PC-9 (cell line): ENCODE results near the gene PITX2. TPM values are rescaled to one million over a fixed set of nuclear protein-coding genes. Genes with fewer than 3 reads are reported as not detected.

Experiments
- BruUV-seq: library from RNA; stranded (reverse); fragments of 400-500 nt; replicated peaks from 2 replicates; lab custom pipeline; 2021; lab: Mats Ljungman, UMichigan
- CTCF ChIA-PET: fragments of 300-600 bp; sonication (Branson Sonifier 250); formaldehyde crosslinking; loops from one replicate; lab custom pipeline; 2022; ENCODE audit warnings: antibody characterized with exemption; lab: Charles Lee
- POLR2A ChIA-PET: fragments of 300-600 bp; sonication (Branson Sonifier 250); formaldehyde crosslinking; loops from one replicate; lab custom pipeline; 2022; ENCODE audit warnings: antibody characterized with exemption; ENCODE audit not compliant: unreplicated experiment; lab: Charles Lee
- DNase-seq, 2 experiments: peaks; one replicate each; pipeline versions ENCODE4 v3.0.0 to v3.0.0-alpha.2; 2015 to 2022; ENCODE audit warnings: mixed read lengths in 1 of 2
- H2AFZ ChIP-seq: fragments of 200-600 bp; sonication (generic); 2 replicates; pipeline ENCODE4 v1.8.1; 2017; ENCODE audit warnings: antibody characterized with exemption
- H3F3A ChIP-seq: fragments of 200-600 bp; sonication (generic); 2 replicates; pipeline ENCODE4 v1.8.1; 2017; ENCODE audit warnings: antibody characterized with exemption, mild to moderate bottlenecking, low read depth; ENCODE audit not compliant: insufficient read depth
- H3K27ac ChIP-seq: fragments of 200-600 bp; sonication (generic); 2 replicates; pipeline ENCODE4 v1.6.1; 2016; ENCODE audit warnings: mixed run types
- H3K27me3 ChIP-seq: fragments of 200-600 bp; sonication (generic); 2 replicates; pipeline ENCODE4 v1.6.1; 2016; ENCODE audit warnings: low read depth, mixed run types; ENCODE audit not compliant: insufficient read depth
- H3K36me3 ChIP-seq: fragments of 200-600 bp; sonication (generic); 2 replicates; pipeline ENCODE4 v1.6.1; 2016; ENCODE audit warnings: low read depth, mixed run types
- H3K4me1 ChIP-seq: fragments of 200-600 bp; sonication (generic); replicated peaks from 2 replicates; pipeline ENCODE4 v1.6.1; 2016; ENCODE audit warnings: mixed run types; ENCODE audit not compliant: insufficient read depth
- H3K4me2 ChIP-seq: fragments of 200-600 bp; sonication (generic); 2 replicates; pipeline ENCODE4 v1.6.1; 2017; ENCODE audit warnings: mixed run types
- H3K4me3 ChIP-seq: fragments of 200-600 bp; sonication (generic); 2 replicates; pipeline ENCODE4 v1.6.1; 2016; ENCODE audit warnings: mixed run types
- H3K79me2 ChIP-seq: fragments of 200-600 bp; sonication (generic); 2 replicates; pipeline ENCODE4 v1.6.1; 2017; ENCODE audit warnings: low read depth, mixed run types
- H3K9me2 ChIP-seq: fragments of 200-600 bp; sonication (generic); 2 replicates; pipeline ENCODE4 v1.8.1; 2017; ENCODE audit warnings: mild to moderate bottlenecking; ENCODE audit not compliant: insufficient read depth
- H3K9me3 ChIP-seq: fragments of 200-600 bp; sonication (generic); 2 replicates; pipeline ENCODE4 v1.8.1; 2016; ENCODE audit warnings: low read depth; ENCODE audit not compliant: insufficient read depth
- H4K20me1 ChIP-seq: fragments of 200-600 bp; sonication (generic); 2 replicates; pipeline ENCODE4 v1.8.1; 2017; ENCODE audit not compliant: insufficient read depth
- EZH2 ChIP-seq: fragments of 200-600 bp; sonication (generic); IDR thresholded peaks from 2 replicates; pipeline ENCODE4 v1.8.0; 2017; ENCODE audit warnings: antibody characterized with exemption, low read depth
- intact Hi-C: fragments of 100-400 bp; cut with micrococcal nuclease; formaldehyde crosslinking; loops from one replicate; pipeline ENCODE4 v1.10.0; 2022; ENCODE audit not compliant: unreplicated experiment
- total RNA-seq: library from RNA; stranded (reverse); gene quantifications from 2 replicates; pipeline ENCODE4 v1.2.3, GENCODE V29; 2021
- TF ChIP-seq, protein P1 (sequence below): fragments of 200-600 bp; sonication (generic); conservative IDR thresholded peaks from 2 replicates; pipeline ENCODE4 v1.6.1; 2017; ENCODE audit warnings: mixed run types, antibody characterized with exemption, mild to moderate bottlenecking, moderate library complexity

Gene PITX2
- total RNA-seq, 1 experiment from 2014 or later: 0.48 TPM

DNA sequence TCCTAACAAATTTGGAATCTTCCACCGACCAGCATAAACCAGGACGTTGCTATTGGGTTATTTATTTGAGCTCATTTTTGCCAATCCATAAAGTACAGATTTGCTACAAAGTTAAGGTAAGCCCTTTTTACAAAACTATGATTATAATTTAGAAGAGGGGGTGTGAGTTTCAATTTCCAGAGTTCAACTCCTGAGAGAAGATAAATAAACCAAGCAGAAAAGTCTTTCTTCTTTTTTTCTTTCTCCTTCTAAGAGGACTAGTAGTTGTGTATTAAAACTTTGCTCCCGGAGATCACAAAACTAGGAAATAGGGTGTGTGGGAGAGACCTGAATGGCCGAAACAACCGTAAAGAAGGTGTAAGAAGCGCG is 2.6 kb downstream of the PITX2 start:
- no peaks in the 10 kb centered on the region for H3K79me2 ChIP-seq
- no peaks in the 10 kb centered on the region for H3K27me3 ChIP-seq
- ChIA-PET POLR2A (no interaction called here), CTCF (no interaction called here)
- H3K4me3 ChIP-seq: no peak overlapping the region
- H3K36me3 ChIP-seq: no peaks in the 10 kb centered on the region
- no peaks in the 10 kb centered on the region for H3K9me3 ChIP-seq
- no peaks in the 10 kb centered on the region for H4K20me1 ChIP-seq
- H3F3A ChIP-seq: no peaks in the 10 kb centered on the region
- H3K4me1 ChIP-seq: no peaks in the 10 kb centered on the region
- no peak overlapping the region for H2AFZ ChIP-seq
- H3K4me2 ChIP-seq: no peak overlapping the region
- H3K27ac ChIP-seq: no peak overlapping the region
- BruUV-seq: no TSS peak
- no peak for DNase-seq
- no peaks in the 10 kb centered on the region for H3K9me2 ChIP-seq
- TF ChIP-seq EZH2: no peak
- TF ChIP-seq, protein P1, sequence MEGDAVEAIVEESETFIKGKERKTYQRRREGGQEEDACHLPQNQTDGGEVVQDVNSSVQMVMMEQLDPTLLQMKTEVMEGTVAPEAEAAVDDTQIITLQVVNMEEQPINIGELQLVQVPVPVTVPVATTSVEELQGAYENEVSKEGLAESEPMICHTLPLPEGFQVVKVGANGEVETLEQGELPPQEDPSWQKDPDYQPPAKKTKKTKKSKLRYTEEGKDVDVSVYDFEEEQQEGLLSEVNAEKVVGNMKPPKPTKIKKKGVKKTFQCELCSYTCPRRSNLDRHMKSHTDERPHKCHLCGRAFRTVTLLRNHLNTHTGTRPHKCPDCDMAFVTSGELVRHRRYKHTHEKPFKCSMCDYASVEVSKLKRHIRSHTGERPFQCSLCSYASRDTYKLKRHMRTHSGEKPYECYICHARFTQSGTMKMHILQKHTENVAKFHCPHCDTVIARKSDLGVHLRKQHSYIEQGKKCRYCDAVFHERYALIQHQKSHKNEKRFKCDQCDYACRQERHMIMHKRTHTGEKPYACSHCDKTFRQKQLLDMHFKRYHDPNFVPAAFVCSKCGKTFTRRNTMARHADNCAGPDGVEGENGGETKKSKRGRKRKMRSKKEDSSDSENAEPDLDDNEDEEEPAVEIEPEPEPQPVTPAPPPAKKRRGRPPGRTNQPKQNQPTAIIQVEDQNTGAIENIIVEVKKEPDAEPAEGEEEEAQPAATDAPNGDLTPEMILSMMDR: no peak
- intact Hi-C loops: loop anchor here (10.0 kb wide), 1 partner anchor 1414 kb away; no protein-coding TSS in a partner anchor

- POLR2A ChIA-PET: no interaction called here
- H3K27me3 ChIP-seq: no peaks in the 10 kb centered on the region
- H3K4me2 ChIP-seq: no peak overlapping the region
- H4K20me1 ChIP-seq: no peaks in the 10 kb centered on the region
- H3K4me3 ChIP-seq: no peak overlapping the region
- CTCF ChIA-PET: no interaction called here
- H3K4me1 ChIP-seq: no peaks in the 10 kb centered on the region
- intact Hi-C loops: loop anchor here (10.0 kb wide), 1 partner anchor 1415 kb away; no protein-coding TSS in a partner anchor
- H3K36me3 ChIP-seq: no peaks in the 10 kb centered on the region
- no peak for DNase-seq
- no peaks in the 10 kb centered on the region for H3K9me2 ChIP-seq
- no peak overlapping the region for H2AFZ ChIP-seq
- H3K27ac ChIP-seq: no peak overlapping the region
- H3F3A ChIP-seq: no peaks in the 10 kb centered on the region
- H3K79me2 ChIP-seq: no peaks in the 10 kb centered on the region
- H3K9me3 ChIP-seq: no peaks in the 10 kb centered on the region
- TF ChIP-seq, protein P1: no peak
- TF ChIP-seq EZH2: no peak
- BruUV-seq: no TSS peak
These were observed 3.2 kb downstream of the PITX2 start for GRCh38 chr4:110619463-110620247.

GRCh38 chr4:110618581-110619462 is 4.1 kb downstream of the PITX2 start:
- POLR2A ChIA-PET: no interaction called here
- Histone ChIP-seq H3F3A (no peaks in the 10 kb centered on the region), H3K4me2 (no peak overlapping the region), H2AFZ (no peak overlapping the region), H3K27ac (no peak overlapping the region), H3K27me3 (no peaks in the 10 kb centered on the region), H3K9me3 (no peaks in the 10 kb centered on the region), H3K79me2 (no peaks in the 10 kb centered on the region), H3K9me2 (no peaks in the 10 kb centered on the region), H3K4me3 (no peak overlapping the region), H4K20me1 (no peaks in the 10 kb centered on the region), H3K36me3 (no peaks in the 10 kb centered on the region), H3K4me1 (no peaks in the 10 kb centered on the region)
- BruUV-seq: no TSS peak
- DNase-seq: no peak
- intact Hi-C loops: no loop called here
- CTCF ChIA-PET: no interaction called here
- no peak for TF ChIP-seq EZH2
- TF ChIP-seq, protein P1: no peak
